ENCODE results near the gene DENND4A.

The DENND4A gene

DNA sequence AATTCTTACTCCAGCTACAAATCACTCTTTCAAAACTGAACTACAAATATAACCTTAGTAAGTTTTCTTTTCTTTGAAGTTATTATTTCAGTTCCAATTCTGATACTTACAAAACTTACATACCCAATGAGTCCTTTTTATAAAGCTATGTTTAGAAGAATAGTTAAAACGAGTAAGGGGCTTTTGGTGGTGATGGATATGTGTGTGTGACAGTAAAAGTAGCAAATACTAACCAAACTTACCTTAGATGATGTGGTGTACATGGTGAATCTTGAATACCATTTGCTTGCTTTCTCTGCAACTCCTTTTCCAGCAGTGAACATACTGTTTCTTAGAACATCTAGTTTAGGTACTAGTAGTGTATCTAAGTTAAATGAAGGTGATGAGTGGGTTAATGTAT is 101.9 kb downstream of the DENND4A start:
- Histone ChIP-seq H3K9ac (ENCODE audit: low read depth in 1 of 2, low read length in 2 of 2) (no peak overlapping the region), H3K4me1 (ENCODE audit: control insufficient read depth in 1 of 2, insufficient read depth in 2 of 2, low read length in 2 of 2) (no peaks in the 10 kb centered on the region), H3K36me3 (ENCODE audit: control insufficient read depth in 1 of 2, insufficient read depth in 2 of 2, low read length in 2 of 2) (peaks cover 21 to 27% of the 10 kb centered on the region in 2 donors), H3K27me3 (ENCODE audit: control insufficient read depth in 1 of 2, insufficient read depth in 2 of 2, low read length in 2 of 2) (no peaks in the 10 kb centered on the region), H3K4me3 (ENCODE audit: low read depth in 1 of 2, low read length in 2 of 2) (no peak overlapping the region), H3K9me3 (ENCODE audit: control insufficient read depth in 1 of 2, low read length in 2 of 2) (no peaks in the 10 kb centered on the region), H3K27ac (ENCODE audit: low read depth, low read length) (no peak overlapping the region)

DNA sequence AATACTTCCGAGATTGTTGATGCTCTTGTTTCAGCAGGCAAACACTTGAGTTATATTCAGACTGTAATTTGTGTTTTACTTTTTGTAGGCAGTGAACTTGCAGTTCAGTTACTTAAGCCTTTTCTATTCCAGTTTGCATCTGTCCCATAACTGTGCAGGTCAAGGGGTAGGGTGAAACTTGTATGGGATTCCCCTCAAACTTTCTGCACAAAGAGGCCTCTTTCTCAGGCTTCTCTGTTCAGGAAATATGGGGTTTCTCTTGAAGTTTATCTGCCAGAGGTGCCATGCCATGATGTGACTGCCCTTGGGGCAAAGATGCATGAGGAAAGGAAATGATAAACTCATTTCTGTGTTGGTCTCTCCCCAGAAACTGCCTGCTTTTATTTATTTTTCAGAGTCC is 103.6 kb downstream of the DENND4A start:
- H3K9ac ChIP-seq (ENCODE audit: low read depth in 1 of 2, low read length in 2 of 2): no peak overlapping the region
- no peak overlapping the region for H3K27ac ChIP-seq (ENCODE audit: low read depth, low read length)
- H3K4me3 ChIP-seq (ENCODE audit: low read depth in 1 of 2, low read length in 2 of 2): no peak overlapping the region
- H3K27me3 ChIP-seq (ENCODE audit: control insufficient read depth in 1 of 2, insufficient read depth in 2 of 2, low read length in 2 of 2): no peaks in the 10 kb centered on the region
- H3K4me1 ChIP-seq (ENCODE audit: control insufficient read depth in 1 of 2, insufficient read depth in 2 of 2, low read length in 2 of 2): no peaks in the 10 kb centered on the region
- H3K9me3 ChIP-seq (ENCODE audit: control insufficient read depth in 1 of 2, low read length in 2 of 2): no peaks in the 10 kb centered on the region
- H3K36me3 ChIP-seq (ENCODE audit: control insufficient read depth in 1 of 2, insufficient read depth in 2 of 2, low read length in 2 of 2): peaks cover 21 to 27% of the 10 kb centered on the region in 2 donors

DNA sequence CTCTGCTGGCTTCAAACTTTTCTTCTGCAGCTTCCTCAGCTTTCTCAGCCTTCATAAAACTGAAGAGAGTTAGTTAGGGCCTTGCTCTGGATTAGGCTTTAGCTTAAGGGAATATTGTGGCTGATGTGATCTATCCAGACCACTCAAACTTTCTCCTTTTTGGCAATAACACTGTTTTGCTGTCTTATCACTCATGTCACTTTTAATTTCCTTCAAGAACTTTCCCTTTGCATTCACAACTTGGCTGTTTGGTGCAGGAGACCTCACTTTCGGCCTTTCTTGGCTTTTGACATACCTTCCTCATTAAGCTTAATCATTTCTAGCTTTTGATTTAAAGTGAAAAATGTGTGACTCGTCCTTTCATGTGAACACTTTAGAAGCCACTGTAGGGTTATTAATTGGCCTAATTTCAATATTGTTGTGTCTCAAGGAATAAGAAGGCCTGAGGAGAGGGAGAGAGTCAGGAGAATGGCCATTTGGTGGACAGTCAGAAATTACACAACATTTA is 109.6 kb downstream of the DENND4A start:
- Histone ChIP-seq H3K9me3 (ENCODE audit: control insufficient read depth in 1 of 2, low read length in 2 of 2) (no peaks in the 10 kb centered on the region), H3K9ac (ENCODE audit: low read depth in 1 of 2, low read length in 2 of 2) (no peak overlapping the region), H3K27me3 (ENCODE audit: control insufficient read depth in 1 of 2, insufficient read depth in 2 of 2, low read length in 2 of 2) (no peaks in the 10 kb centered on the region), H3K4me1 (ENCODE audit: control insufficient read depth in 1 of 2, insufficient read depth in 2 of 2, low read length in 2 of 2) (no peaks in the 10 kb centered on the region), H3K36me3 (ENCODE audit: control insufficient read depth in 1 of 2, insufficient read depth in 2 of 2, low read length in 2 of 2) (no peaks in the 10 kb centered on the region), H3K4me3 (ENCODE audit: low read depth in 1 of 2, low read length in 2 of 2) (no peak overlapping the region), H3K27ac (ENCODE audit: low read depth, low read length) (no peak overlapping the region)

DNA sequence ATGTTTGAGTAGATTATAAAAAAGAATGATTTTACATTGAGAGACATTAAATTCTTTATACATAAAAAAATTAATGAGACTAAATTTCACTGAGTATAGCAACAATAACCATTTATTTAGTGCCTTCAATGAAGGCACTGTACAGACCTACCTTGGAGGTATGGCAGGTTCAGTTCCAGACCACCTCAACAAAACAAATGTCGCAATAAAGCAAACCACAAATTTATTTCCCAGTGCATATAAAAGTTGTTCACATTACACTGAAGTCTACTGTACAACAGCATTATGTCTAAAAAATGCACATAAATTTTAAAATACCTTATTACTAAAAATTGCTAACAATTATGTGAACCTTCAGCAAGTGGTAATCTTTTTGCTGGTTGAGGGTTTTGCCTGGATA is 111.5 kb downstream of the DENND4A start:
- Histone ChIP-seq H3K27ac (ENCODE audit: low read depth, low read length) (no peak overlapping the region), H3K36me3 (ENCODE audit: control insufficient read depth in 1 of 2, insufficient read depth in 2 of 2, low read length in 2 of 2) (no peaks in the 10 kb centered on the region), H3K9me3 (ENCODE audit: control insufficient read depth in 1 of 2, low read length in 2 of 2) (no peaks in the 10 kb centered on the region), H3K4me3 (ENCODE audit: low read depth in 1 of 2, low read length in 2 of 2) (no peak overlapping the region), H3K27me3 (ENCODE audit: control insufficient read depth in 1 of 2, insufficient read depth in 2 of 2, low read length in 2 of 2) (no peaks in the 10 kb centered on the region), H3K4me1 (ENCODE audit: control insufficient read depth in 1 of 2, insufficient read depth in 2 of 2, low read length in 2 of 2) (no peaks in the 10 kb centered on the region), H3K9ac (ENCODE audit: low read depth in 1 of 2, low read length in 2 of 2) (no peak overlapping the region)

DNA sequence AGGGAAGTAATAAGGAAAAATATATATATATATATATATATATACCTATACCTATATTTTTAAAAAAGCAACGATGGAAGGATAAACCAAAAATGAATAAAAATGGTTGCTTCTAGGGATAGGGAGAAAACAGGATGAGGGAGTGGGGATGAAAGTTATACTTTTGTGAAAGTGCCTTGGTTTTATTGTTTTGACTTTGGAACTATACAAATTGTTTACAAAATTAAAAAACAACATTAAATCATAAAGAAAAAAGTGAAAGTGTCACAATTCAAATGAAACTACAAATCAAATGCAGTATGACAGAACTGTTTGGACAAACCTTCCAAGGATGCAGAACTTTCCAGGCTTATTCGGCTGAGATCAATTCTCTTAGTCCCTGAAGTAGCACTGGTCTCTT is 116.0 kb downstream of the DENND4A start:
- no peak overlapping the region for H3K27ac ChIP-seq (ENCODE audit: low read depth, low read length)
- H3K27me3 ChIP-seq (ENCODE audit: control insufficient read depth in 1 of 2, insufficient read depth in 2 of 2, low read length in 2 of 2): no peaks in the 10 kb centered on the region

DNA sequence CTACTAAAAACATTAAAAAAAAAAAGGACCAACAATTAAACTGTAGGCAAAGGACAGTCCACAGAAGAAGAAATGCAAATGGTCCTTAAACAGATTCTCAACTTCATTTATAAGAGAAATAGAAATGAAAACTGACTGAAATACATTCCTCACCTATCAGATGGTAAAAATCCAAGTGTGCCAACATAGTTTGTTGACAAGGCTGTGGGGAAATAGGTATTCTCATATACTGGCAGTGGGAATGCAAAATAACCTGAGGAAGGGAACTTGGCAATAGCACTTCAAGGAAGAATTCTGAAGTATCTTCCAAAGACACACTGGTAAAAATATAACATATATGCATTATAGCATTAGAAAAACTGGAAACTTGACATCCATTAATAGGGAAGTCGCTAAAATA is 116.5 kb downstream of the DENND4A start:
- Histone ChIP-seq H3K27me3 (ENCODE audit: control insufficient read depth in 1 of 2, insufficient read depth in 2 of 2, low read length in 2 of 2) (no peaks in the 10 kb centered on the region), H3K9ac (ENCODE audit: low read depth in 1 of 2, low read length in 2 of 2) (no peak overlapping the region), H3K4me1 (ENCODE audit: control insufficient read depth in 1 of 2, insufficient read depth in 2 of 2, low read length in 2 of 2) (no peaks in the 10 kb centered on the region), H3K36me3 (ENCODE audit: control insufficient read depth in 1 of 2, insufficient read depth in 2 of 2, low read length in 2 of 2) (peaks cover 0 to 16% of the 10 kb centered on the region in 2 donors), H3K27ac (ENCODE audit: low read depth, low read length) (no peak overlapping the region), H3K4me3 (ENCODE audit: low read depth in 1 of 2, low read length in 2 of 2) (no peak overlapping the region), H3K9me3 (ENCODE audit: control insufficient read depth in 1 of 2, low read length in 2 of 2) (no peaks in the 10 kb centered on the region)

More for the DNA sequence above, 116.0 kb downstream of the DENND4A start:
- no peaks in the 10 kb centered on the region for H3K4me1 ChIP-seq (ENCODE audit: control insufficient read depth in 1 of 2, insufficient read depth in 2 of 2, low read length in 2 of 2)
- peaks cover 0 to 12% of the 10 kb centered on the region in 2 donors for H3K36me3 ChIP-seq (ENCODE audit: control insufficient read depth in 1 of 2, insufficient read depth in 2 of 2, low read length in 2 of 2)
- no peak overlapping the region for H3K4me3 ChIP-seq (ENCODE audit: low read depth in 1 of 2, low read length in 2 of 2)
- H3K9ac ChIP-seq (ENCODE audit: low read depth in 1 of 2, low read length in 2 of 2): no peak overlapping the region
- H3K9me3 ChIP-seq (ENCODE audit: control insufficient read depth in 1 of 2, low read length in 2 of 2): no peaks in the 10 kb centered on the region

DNA sequence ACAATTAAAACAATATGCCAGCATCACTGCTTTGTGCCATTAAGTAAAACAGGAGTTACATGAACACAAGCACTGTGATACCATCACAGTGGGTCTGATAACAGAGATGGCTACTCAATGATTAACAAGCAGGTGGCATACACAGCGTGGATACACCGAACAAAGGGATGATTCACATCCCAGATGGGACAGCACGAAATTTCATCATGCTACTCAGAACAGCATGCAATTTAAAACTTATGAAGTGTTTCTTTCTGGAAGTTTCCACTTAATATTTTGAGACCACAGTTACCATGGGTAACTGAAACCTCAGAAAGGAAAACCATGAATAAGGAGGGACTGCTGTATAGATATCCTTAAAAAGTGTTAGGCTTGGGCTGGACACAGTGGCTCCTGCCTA is 125.8 kb downstream of the DENND4A start:
- H3K27me3 ChIP-seq (ENCODE audit: control insufficient read depth in 1 of 2, insufficient read depth in 2 of 2, low read length in 2 of 2): no peaks in the 10 kb centered on the region
- no peak overlapping the region for H3K27ac ChIP-seq (ENCODE audit: low read depth, low read length)
- no peaks in the 10 kb centered on the region for H3K9me3 ChIP-seq (ENCODE audit: control insufficient read depth in 1 of 2, low read length in 2 of 2)
- no peaks in the 10 kb centered on the region for H3K4me1 ChIP-seq (ENCODE audit: control insufficient read depth in 1 of 2, insufficient read depth in 2 of 2, low read length in 2 of 2)
- H3K36me3 ChIP-seq (ENCODE audit: control insufficient read depth in 1 of 2, insufficient read depth in 2 of 2, low read length in 2 of 2): peaks cover 5 to 42% of the 10 kb centered on the region in 2 donors
- H3K9ac ChIP-seq (ENCODE audit: low read depth in 1 of 2, low read length in 2 of 2): no peak overlapping the region
- no peak overlapping the region for H3K4me3 ChIP-seq (ENCODE audit: low read depth in 1 of 2, low read length in 2 of 2)

DNA sequence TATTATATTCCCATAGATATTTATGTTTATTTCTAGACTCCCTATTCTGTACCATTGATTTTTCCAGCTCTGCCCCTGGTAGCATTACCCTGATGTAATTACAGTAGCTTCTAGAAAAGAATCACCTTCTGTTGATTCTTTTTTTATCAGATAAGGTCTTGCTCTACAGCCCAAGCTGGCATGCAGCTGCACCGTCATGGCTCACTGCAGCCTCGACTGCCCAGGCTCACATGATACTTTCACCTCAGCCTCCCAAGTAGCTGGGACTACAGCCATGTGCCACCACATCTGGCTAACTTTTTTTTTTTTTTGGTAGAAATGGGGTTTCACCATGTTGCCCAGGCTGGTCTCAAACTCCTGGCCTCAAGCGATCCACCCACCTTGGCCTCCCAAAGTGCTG is 128.6 kb downstream of the DENND4A start:
- H3K9ac ChIP-seq (ENCODE audit: low read depth in 1 of 2, low read length in 2 of 2): no peak overlapping the region
- H3K27ac ChIP-seq (ENCODE audit: low read depth, low read length): no peak overlapping the region
- H3K36me3 ChIP-seq (ENCODE audit: control insufficient read depth in 1 of 2, insufficient read depth in 2 of 2, low read length in 2 of 2): peaks cover 0 to 26% of the 10 kb centered on the region in 2 donors
- no peak overlapping the region for H3K4me3 ChIP-seq (ENCODE audit: low read depth in 1 of 2, low read length in 2 of 2)
- no peaks in the 10 kb centered on the region for H3K27me3 ChIP-seq (ENCODE audit: control insufficient read depth in 1 of 2, insufficient read depth in 2 of 2, low read length in 2 of 2)
- no peaks in the 10 kb centered on the region for H3K4me1 ChIP-seq (ENCODE audit: control insufficient read depth in 1 of 2, insufficient read depth in 2 of 2, low read length in 2 of 2)
- H3K9me3 ChIP-seq (ENCODE audit: control insufficient read depth in 1 of 2, low read length in 2 of 2): no peaks in the 10 kb centered on the region

DNA sequence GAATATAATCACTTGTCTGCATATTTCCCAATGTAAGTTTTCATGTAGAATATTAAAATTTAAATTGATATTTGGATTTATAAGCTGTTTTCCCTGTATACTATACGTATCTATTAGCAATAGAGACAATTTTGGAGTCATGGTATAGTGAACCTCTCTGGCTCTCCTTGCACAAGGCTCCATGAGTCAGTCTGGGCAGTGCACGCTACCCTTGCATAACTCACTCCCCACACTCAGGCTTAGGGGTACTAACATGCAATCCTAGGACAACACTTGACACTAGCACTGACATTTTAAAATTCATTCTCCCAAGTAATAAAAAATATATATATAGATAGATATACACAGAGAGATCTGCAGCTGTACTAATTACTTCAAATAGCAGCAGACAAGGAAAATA is 131.2 kb downstream of the DENND4A start:
- Histone ChIP-seq H3K27me3 (ENCODE audit: control insufficient read depth in 1 of 2, insufficient read depth in 2 of 2, low read length in 2 of 2) (no peaks in the 10 kb centered on the region), H3K36me3 (ENCODE audit: control insufficient read depth in 1 of 2, insufficient read depth in 2 of 2, low read length in 2 of 2) (peaks cover 0 to 20% of the 10 kb centered on the region in 2 donors), H3K9ac (ENCODE audit: low read depth in 1 of 2, low read length in 2 of 2) (no peak overlapping the region), H3K4me3 (ENCODE audit: low read depth in 1 of 2, low read length in 2 of 2) (no peak overlapping the region), H3K9me3 (ENCODE audit: control insufficient read depth in 1 of 2, low read length in 2 of 2) (no peaks in the 10 kb centered on the region), H3K4me1 (ENCODE audit: control insufficient read depth in 1 of 2, insufficient read depth in 2 of 2, low read length in 2 of 2) (no peaks in the 10 kb centered on the region), H3K27ac (ENCODE audit: low read depth, low read length) (no peak overlapping the region)

DNA sequence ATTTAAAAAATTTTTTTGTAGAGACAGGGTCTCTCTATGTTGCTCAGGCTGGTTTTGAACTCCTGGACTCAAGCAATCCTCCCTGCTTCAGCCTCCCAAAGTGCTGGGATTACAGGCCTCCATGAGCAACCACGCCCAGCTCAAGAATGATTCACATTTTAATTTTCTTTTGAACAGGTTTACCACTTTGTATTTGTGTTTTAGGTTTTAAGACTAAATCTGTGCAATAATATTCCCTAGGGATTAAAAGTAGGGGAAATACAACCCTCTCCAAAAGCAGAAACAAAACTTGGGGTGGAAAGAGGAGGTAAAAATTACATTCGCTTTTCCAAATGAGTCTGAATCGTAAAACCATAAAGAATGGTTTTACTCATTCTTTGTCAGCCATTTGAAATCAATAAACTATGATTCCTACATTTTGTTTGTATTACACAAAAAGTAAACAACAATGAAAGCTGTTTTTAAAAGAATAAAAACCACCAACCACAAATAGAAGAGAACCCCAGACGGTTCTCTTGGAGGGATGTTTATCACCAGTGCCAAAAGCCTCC is 132.5 kb downstream of the DENND4A start:
- Histone ChIP-seq H3K36me3 (ENCODE audit: control insufficient read depth in 1 of 2, insufficient read depth in 2 of 2, low read length in 2 of 2) (peaks cover 0 to 18% of the 10 kb centered on the region in 2 donors), H3K9ac (ENCODE audit: low read depth in 1 of 2, low read length in 2 of 2) (no peak overlapping the region), H3K9me3 (ENCODE audit: control insufficient read depth in 1 of 2, low read length in 2 of 2) (no peaks in the 10 kb centered on the region), H3K27me3 (ENCODE audit: control insufficient read depth in 1 of 2, insufficient read depth in 2 of 2, low read length in 2 of 2) (no peaks in the 10 kb centered on the region), H3K4me1 (ENCODE audit: control insufficient read depth in 1 of 2, insufficient read depth in 2 of 2, low read length in 2 of 2) (peaks cover 0 to under 1% of the 10 kb centered on the region in 2 donors), H3K27ac (ENCODE audit: low read depth, low read length) (no peak overlapping the region), H3K4me3 (ENCODE audit: low read depth in 1 of 2, low read length in 2 of 2) (no peak overlapping the region)
